GM10266 (cell line): ENCODE data around the gene BCAS3.

Experiments
- DNase-seq: peaks from one replicate; pipeline ENCODE4 v3.0.0; 2012; ENCODE audit errors: extremely low spot score
- CTCF ChIP-seq: IDR thresholded peaks from 2 replicates; pipeline ENCODE4 v1.5.1; 2012; ENCODE audit warnings: mild to moderate bottlenecking, low read depth; ENCODE audit not compliant: control insufficient read depth, insufficient read depth; ENCODE audit errors: missing control alignments

Gene BCAS3

GRCh38 chr17:60944751-60945150 is 267.1 kb downstream of the BCAS3 start:
- DNase-seq, result no peak
- no peak for TF ChIP-seq CTCF

GRCh38 chr17:60947100-60947499 is 269.4 kb downstream of the BCAS3 start:
- TF ChIP-seq CTCF, result no peak
- DNase-seq, result no peak

DNA sequence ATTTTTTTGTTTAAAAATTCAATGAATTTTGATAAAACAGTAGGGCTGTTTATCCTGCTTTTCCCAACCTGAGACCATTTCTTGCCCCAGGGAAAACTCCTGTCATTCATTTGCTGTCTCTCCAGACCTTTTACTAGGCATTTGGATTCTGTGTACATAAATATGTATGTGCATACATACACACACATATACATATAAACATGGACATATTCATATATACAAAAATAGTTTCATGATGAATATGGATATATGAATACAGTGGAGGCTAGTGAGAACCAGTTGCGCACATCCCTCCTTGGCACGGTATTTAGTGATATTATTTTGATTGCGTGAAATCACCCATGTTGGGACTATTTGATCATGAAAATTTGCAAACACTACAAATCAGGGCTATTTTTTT is 269.9 kb downstream of the BCAS3 start:
- no peak for TF ChIP-seq CTCF
- no peak for DNase-seq

DNA sequence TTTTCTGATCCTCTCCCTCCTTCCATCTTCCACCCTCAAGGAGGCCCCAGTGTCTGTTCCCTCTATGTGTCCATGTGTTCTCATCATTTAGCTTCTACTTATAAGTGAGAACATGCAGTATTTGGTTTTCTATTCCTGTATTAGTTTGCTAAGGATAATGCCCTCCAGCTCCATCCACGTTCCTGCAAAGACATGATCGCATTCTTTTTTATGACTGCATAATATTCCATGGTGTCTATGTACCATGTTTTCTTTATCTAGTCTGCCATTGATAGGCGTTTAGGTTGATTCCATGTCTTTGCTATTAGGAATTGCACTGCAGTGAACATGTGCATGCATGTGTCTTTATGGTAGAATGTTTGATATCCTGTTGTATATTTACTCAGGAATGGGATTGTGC is 275.1 kb downstream of the BCAS3 start:
- no peak for DNase-seq
- TF ChIP-seq CTCF, result no peak

DNA sequence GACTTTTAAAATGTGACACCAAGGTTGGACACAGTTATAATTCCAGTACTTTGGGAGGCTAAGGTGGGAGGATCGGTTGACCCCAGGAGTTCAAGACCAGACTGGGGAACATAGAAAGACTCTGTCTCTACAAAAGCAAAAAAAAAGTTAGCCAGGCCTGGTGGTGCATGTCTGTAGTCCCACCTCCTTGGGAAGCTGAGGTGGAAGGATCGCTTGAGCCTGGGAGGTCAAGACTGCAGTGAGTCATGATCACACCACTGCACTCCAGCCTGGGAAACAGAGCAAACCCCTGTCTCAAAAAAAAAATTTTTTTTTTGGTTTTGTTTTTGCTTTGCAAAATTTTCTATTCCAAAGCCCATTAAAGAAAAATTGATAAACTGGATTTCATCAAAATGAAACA is 281.4 kb downstream of the BCAS3 start:
- no peak for TF ChIP-seq CTCF
- no peak for DNase-seq

- DNase-seq, result no peak
- no peak for TF ChIP-seq CTCF
Measured at GRCh38 chr17:60959696-60960095, 282.0 kb downstream of the BCAS3 start.

- no peak for DNase-seq
- no peak for TF ChIP-seq CTCF
Measured at GRCh38 chr17:60960398-60961065, 282.9 kb downstream of the BCAS3 start.
